Activated CD4-positive, alpha-beta T cell treated with anti-CD3 and anti-CD28 coated beads for 4 hours (primary cell): ENCODE results near the gene TMEM167A.

Source experiments
- DNase-seq, 2 donors: peaks; one replicate each; pipeline ENCODE4 v3.0.0-alpha.2; 2020

Gene TMEM167A, protein sequence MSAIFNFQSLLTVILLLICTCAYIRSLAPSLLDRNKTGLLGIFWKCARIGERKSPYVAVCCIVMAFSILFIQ

DNA sequence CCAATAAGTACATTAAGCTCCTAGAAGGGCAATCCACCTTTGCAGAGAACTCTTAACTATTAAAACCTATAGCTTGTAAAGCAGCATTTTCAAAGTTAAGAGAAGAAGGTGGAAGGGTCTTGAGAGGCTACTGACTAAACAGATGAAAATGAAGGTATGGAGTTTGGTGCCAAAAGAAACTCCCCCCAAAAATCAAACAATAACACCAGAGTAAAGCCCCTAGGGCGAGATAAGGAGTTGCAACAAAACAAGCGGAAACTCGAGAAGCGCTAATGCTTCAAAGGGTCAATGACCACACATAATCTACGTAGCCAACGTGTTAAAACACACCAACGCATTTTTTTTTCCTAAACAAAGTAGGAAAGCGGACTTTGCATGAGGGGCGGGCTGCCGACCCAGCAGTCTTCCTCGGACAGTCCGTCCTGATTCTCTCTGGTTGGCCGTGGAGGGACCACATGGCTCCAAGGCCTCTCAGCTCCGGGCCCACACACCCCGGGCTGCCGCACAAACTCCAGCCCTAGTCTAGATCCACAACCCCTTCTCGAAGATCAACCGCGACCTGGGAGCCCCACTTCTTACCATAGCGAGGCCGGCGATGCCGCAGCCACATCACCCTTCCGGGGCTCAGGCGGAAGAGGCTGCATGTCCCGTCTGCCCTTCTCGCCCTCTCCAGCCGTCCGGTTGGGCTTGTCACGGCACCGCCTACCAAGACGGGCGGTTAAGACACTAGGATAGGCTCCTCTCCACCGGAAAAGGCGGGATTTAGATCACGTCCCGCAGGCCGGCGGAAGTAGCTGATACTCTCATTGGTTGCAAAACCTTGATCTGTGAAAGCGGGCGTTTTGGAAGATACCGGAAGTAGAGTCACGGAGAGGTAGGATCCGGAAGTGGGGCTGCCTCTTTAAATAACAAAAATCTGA lies at the start of gene TMEM167A, which contains the start of gene XRCC4:
TSS of gene TMEM167A (minus strand) at position 653 of the 920 bp plus-strand sequence. CDS start at position 582, 71 bp downstream.
TSS of gene XRCC4 (plus strand) at position 806 of the 920 bp plus-strand sequence. CDS start 27,373 bp downstream, outside the sequence.
- DNase-seq, result peak; percentile 90 to 91

DNA sequence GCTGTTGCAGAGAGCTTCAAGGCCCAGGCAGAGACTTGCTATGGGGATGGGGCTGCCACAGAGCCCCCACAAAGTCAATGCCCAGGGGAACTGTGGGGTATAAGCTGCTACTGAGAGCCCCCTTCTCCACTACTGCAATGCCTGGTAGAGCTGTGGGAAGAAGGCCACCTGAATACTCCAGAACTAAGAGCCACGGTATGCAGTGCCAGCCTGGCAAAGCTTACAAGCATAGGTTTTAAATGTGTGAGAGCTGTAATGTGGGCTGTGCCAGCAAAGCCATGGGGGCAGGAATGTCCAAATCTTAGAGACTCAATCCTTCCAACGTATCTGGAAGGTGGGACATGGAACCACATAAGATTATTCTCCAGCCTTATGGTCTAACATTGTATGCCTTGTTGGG lies 49.3 kb upstream of the TMEM167A start:
- no peak for DNase-seq

DNA sequence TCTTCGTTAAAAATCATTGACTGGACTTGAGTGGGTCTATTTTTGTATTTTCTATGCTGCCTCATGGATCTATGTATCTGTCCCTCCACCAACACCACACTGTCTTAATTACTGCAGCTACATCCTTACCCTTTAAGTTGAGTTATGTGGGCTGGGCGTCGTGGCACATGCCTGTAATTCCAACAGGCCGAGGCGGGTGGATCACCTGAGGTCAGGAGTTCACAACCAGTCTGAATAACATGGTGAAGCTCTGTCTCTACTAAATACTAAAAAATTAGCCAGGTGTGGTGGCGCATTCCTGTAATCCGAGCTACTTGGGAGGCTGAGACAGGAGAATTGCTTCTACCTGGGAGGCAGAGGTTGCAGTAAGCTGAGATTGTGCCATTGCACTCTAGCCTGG lies 48.4 kb upstream of the TMEM167A start:
- no peak for DNase-seq

DNA sequence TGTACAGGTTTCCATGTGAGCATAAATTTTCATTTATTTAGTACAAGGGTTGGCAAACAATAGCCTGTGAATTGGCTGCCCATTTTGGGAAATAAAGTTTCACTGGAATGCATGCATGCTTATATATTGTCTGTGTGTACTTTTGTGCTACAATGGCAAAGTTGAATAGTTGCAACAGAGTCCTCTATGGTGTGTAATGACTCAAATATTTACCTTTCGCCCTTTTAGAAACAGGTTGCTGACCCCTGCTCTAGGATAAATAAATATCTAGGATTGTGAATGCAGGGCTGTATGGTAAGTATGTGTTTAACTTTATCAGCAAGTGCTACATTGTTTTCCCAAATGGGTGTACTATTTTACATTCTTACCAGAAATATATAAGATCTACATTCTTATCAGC lies 47.4 kb upstream of the TMEM167A start:
- no peak for DNase-seq

DNA sequence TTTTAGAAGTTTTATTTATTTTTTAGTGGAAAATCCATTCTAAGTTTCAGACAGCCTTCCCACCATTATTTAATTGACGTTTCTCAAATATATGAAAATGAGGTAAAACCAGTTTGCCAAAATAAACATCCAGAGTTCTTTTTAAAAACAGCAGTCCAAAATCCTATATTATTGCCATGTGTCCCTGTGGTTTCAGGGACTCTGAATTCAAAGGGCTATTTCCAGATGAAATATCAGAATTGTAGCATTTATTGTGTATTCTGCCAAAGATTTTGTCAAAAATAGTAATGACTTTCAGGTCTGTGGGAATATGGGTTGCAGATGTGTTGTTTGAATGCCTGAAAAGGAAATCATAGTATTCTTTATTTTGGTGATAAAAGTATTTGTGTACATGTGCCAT lies 41.8 kb upstream of the TMEM167A start:
- DNase-seq, result no peak

DNA sequence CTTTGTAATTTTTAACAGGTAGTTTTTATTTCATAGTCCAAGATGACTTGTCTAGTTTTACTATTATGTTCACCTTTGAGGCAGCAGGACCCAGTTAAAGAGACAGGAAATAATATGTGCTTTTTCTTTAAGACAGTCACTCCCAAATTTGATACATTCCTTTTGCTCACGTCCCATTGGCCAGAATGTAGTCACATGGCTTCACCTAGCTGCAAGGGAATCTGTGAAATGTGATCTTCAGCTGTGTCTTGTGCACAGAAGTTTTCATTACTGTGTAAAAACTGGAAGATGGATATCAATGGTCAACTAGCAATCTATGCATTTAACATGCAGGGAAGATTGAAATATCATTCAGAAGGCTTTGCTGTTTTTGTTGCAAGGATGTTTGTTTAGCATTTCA lies 41.3 kb upstream of the TMEM167A start:
- no peak for DNase-seq

DNA sequence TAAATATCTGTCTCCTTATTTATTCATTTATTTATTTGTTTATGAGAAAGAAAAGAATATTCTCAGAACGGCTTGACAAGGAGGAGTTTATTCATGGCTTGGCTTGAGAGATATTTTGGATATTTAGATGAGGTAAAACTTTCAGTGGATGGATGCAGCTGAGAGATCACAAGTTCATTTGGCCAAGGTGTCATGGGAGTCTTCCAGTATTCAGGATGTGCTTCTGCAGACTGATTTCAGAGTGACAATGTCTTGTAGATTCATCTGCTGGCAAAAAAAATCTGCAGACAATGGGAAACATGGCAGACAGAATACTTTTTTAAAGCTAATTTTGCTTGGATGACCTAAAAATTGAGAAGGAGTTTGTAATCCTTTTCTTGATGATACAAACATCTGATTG lies 38.6 kb upstream of the TMEM167A start:
- DNase-seq, result no peak

DNA sequence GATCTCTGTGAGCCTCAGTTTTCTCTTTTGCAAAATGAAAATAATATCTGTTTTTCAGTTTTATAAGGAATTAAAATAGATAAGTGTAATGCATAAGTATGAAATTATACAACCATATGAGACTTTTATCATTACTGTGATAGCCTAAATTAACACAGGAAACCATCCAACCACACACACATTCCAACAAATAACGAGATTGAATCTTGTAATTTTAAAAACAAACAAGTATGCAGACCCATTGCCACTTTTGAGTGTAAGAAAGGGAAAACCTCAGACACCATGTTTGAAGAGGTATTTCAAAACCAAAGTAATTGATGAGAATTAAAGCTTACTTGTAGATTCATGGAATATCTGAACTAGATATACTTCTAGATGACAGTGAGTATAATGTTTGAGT lies 32.2 kb upstream of the TMEM167A start:
- DNase-seq, result no peak

DNA sequence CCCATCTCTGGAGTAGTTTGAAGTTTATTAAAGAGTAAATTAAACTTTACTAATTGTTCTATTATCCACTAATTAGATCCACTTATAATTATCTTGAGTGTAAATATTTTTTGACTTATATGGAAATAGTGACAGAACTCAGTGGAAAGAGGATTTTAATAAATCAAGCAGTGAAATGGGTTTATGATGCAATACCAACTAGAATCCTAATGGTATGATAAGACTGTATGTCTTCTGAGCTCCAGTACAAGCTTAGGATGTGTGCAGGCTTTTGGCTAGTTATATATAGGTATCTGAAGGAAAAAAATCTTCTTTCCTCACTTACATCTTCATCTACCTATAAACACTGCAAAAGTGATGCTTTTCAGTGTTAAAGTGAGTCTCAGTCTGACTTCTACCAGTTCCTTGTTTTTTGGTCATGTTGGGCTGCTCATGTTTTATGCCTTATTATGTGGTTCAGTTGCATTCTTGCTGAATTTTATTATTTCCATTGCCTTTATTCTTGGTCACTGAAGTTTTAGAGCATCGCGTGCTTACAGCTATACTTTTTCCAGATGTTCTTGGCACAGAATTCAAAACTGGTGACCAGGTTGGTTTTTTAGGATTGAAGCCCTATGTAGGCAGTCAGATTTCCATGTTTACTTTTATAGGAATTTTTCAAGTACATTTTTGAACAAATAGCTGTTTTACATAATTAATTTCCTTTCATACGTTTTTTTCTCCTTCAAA lies 30.7 kb upstream of the TMEM167A start:
- no peak for DNase-seq

DNA sequence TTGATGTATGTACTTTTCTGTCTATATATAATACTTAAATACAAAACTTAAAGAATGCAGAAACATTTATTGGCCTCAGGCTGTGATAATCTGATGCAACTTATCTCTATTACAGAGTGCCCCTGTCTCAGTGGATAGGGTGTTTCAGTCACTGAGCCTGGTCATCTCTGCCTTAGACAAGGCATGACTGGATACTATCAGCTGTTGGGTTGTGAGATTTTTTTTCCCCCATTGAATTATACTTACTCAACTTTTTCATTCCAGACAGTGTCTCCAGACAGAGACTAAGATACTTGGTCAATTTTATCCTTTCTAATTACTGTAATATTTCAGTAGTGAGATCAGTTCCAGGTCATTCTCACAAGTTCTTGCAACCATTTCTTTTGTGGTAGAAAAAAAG lies 26.8 kb upstream of the TMEM167A start:
- DNase-seq, result no peak

DNA sequence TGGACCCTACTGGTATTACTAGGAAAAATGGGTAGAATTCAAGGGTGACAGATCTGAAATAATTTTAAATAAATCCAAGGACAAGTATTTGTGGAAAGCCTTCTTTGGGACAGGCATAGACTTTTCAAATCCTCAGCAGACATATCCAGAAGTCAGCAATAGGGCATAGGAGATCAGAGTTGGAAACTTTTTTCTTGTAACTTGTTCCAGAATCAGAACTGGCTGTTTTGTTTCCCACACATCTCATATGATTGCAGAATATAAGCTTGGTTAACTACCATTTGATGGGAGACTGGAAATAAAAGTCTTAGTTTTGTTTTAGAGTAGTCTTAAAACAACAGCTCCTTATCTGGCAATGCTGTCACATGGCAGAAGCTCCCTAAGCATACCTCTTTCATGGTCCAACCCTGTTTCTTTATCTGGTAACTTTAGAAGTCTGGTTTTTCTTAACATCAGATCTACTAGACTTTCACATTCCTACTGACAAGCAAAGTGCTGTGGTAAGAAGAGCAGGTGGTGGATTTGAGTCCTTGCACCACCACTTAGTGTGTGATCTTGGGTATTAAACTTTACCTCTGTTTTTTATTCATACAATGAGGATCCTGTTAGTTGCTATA lies 25.3 kb upstream of the TMEM167A start:
- DNase-seq, result no peak

DNA sequence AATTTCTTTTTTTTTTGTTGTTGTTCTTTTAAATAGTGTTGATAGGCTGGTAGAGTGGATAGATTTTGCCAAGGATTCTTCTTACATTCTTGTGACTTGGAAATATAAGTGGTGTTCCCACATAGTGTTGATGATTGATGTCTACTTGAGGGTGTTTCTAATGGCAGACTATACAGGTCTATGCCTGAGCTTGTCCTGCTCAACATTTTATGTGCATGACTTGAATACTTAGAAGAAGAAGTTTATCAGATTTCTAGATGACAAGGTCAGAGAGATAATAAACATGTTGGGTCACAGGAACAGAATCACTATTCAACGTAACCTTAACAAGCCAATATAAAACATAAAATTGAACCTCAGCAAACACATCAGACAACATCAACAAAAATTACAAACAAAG lies 24.3 kb upstream of the TMEM167A start:
- no peak for DNase-seq

DNA sequence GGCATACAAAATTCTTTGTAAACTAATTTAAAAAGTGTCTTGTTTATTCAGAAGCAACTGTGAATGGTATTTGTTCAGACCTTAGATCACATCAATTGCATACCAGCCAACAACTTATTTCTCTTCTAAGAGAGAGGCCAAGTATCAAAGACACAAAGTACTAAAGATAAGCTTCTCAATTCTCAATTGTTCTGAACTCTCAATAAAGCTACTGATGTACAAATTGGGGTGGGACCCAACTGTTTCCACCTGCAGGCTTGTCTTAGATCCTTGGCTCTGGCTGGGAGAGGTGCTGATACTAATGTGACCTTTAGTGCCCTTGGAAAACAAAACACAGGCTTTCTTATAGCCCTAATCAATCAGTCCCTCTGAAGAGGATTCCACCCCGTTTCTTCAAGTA lies 22.3 kb upstream of the TMEM167A start:
- DNase-seq, result no peak

DNA sequence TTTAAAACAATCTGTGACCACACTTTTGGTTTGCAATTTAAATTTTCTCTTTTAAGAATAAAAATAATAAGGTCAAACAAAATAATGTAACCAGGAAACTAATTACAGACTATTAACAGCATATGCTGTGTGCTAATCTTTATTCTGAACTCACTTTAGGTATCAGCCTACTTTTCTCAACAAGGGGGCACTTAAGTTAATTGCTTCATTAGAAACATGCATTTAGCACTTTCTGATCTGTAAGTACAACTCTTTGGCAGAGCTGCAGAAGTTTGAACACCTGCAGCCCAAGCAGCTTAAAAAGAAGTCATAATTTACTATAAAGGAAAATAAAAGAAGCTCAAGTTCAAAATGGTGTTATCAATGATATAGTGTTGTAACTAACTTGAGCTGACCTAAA lies 21.8 kb upstream of the TMEM167A start:
- no peak for DNase-seq

DNA sequence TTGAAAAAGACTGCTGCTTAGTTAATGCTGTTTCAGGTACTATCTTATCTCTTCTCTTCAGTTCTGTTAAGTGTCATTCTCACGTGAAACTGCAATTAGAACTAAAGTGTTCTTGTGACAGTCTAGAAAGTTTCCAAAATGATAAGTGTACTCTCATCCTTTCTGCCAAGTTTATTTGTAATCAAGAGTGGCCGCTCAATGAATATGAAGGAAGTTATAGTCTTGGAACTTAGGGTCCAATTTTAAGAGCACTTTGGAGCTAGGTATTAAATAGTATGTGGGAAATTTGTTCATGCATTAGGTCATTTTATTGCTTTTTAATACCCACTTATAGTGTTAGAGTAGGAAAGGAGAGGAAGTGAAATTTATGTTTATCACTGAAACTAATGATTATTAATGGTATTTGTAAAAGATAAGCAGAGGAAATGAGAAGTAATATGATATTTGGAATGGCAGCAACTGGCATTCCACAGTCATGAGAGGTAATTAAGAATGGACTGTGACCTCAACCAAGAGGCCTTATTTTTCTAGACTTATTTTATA lies 20.6 kb upstream of the TMEM167A start:
- no peak for DNase-seq

DNA sequence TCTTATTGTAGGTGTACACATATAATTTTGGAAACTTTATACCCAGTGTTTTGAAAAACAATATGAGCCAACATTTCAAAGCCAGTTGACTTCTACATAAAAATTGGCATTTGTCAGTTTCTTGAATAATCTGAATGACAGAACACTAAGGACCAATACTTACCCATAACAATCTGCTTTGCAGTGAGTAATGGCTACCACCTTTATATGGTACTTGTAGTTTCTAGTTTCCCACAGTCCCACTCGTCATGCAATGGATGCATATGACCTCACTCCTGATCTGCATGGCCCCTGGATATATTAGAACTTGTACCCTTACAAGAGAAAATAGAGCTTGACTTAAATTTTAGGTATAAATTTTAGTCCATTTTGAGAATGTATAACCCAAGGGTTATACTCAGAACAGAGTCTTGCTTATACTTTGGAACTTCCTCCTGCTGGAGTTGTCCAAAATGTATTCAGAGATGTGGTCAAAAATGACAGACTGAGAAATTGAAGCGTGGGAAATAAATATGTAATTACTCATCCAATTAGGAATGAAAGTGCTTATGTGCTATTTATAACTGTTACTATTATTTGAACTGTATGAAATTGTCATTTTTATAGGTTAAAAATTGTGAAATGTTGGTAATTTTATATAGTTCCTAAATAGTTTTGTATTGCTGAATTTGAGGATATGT lies 19.6 kb upstream of the TMEM167A start:
- no peak for DNase-seq

DNA sequence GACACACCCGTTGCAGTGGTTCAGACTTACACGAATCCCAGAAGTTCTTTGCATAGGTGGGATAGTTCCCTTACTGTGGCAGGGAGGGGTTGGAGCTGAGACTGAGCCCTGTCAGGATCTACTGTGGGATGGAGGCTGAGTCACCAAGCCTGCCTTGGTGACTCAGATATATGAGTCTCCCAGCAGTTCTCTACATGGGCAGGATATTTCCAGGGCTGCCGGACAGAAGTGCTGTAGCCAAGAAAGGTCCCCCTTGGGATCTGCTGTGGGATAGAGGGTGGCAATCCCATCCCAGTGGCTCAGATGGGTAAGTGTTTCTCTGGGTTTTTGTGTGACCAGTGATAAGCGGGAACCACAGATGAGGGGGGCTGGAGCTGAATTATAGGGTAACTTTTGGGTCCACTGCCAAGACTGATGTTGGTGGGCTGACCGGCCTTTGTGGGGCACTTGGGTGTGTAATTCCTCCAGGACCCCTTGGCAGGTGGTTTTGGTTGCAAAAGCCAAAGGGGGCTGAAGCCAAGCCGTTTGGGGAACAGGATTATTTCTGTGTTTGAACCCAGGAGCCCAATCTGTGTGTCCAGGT lies 18.9 kb upstream of the TMEM167A start:
- no peak for DNase-seq

DNA sequence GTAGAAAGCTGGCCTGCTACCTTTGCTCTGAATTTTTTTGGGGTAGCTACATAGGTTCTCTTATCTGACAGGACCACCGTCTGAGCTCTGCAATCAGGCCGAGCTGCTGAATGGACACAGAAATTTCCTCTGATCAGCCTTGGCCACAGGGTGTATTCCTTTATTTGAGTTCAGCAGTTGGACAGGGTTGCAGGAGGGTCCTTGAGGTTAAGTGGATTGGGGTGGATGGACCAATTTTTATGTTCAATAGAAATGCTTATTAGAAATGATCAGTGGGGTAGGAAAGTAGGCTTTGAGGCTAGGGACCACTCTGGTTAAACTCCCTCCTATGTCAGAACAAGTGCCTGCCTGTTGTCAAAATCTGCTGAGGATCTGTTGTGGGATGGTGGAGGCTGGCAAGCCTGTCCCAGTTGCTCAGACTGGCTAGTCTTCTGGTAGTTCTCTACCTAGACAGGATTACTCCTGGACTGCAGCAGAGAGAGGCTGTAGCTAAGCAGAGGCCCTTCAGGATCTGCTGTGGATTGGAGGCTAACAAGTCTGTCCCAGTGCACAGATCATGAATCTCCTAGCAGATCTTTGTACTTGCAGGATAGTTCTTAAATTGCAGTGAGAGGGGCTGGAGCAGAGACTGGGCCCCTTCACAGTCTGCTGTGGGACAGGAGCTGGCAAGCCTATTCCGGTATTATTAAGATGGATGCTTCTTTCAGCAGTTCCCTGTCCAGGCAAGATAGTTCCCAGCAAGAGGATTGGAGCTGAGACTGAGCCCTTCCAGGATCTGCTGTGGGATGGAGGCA lies 18.2 kb upstream of the TMEM167A start:
- no peak for DNase-seq

DNA sequence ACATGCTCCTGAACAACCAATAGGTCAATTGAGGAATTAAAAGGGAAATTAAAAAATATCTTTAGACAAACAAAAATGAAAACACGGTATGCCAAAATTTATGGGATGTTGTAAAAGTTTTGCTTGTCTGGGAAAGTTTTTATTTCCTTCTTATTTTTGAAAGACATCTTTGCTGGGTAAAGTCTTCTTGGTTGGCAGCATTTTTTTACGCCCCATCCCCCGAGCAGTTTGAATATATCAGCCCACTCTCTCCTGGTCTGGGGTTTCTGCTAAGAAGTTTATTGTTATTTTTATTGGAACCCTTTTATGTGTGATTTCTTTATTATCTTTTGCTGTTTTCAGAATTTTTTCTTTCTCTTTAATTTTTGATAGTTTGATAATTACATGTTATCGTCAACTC lies 16.5 kb upstream of the TMEM167A start:
- DNase-seq, result no peak

DNA sequence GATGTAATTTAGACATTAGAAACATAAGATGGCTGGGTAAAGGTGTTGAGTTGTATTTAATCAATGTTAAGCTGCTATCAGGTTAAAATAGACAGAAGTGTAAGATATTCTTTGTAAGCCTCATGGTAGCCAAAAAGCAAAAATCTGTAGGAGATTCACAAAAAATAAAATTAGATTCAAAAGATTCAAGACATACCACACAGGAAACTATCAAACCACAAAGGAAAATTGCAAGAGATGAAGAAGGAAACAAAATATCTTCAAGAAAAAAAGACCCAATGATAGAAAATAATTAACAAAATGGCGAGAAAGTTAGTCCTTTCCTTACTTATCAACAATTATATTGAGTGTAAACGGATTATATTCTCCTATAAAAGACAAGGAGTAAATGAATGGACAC lies 15.4 kb upstream of the TMEM167A start:
- no peak for DNase-seq

DNA sequence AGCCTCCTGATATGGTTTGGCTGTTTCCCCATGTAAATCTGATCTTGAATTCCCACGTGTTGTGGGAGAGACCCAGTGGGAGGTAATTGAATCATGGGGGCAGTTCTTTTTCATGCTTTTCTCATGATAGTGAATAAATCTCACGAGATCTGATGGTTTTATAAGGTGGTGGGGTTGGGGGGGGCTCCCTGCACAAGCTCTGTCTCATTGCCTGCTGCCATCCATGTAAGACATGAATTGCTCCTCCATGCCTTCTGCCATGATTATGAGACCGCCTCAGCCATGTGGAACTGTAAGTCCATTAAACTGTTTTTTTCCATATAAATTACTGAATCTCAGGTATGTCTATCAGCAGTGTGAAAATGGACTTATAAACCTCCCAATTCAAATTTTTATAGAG lies 13.0 kb upstream of the TMEM167A start:
- DNase-seq, result no peak
